Measurements from ENCODE around the gene UACA. TPM values are rescaled to one million over a fixed set of nuclear protein-coding genes. Genes with fewer than 3 reads are reported as not detected.
A peak's percentile ranks its signal among the peaks of the same experiment; 100 is the strongest.

Gene UACA
- total RNA-seq, 1 experiment from 2014 or later, result 38.0 TPM

DNA sequence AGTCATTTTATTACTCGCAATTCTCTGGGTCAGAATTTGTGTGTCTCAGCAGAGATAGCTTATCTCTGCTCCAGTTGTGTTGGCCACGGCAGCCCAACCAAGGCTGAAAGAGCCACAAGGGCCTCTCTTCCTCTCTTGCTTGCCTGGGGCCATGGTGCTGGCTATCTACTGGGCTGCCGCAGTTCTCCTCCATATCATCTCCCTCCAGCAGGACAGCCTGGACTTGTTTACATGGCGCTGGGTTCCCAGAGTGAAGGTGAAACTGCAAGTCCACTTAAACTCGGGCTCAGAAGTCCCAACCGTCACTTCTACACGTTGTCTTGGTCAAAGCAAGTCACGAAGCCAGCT, 134.8 kb downstream of the UACA start:
- Histone ChIP-seq H2BK20ac (ENCODE audit: low read depth, low read length, poor library complexity, severe bottlenecking) (no peak overlapping the region), H2BK15ac (ENCODE audit: low read depth, low read length) (no peak overlapping the region), H4K8ac (replicated peaks; ENCODE audit: insufficient read length, low read depth, low read length) (no peak overlapping the region), H3K23me2 (ENCODE audit: insufficient read length, low read depth, low read length, poor library complexity, severe bottlenecking) (no peaks in the 10 kb centered on the region), H4K20me1 (ENCODE audit: control insufficient read depth, insufficient read depth, insufficient read length) (no peaks in the 10 kb centered on the region), H4K5ac (ENCODE audit: insufficient read length, low read depth, low read length) (no peak overlapping the region), H2AK5ac (ENCODE audit: insufficient read length, low read length) (no peak overlapping the region), H2AFZ (ENCODE audit: low read length) (no peak overlapping the region), H3K79me1 (ENCODE audit: insufficient read depth, low read depth, low read length, poor library complexity, severe bottlenecking) (no peaks in the 10 kb centered on the region), H3K79me2 (ENCODE audit: insufficient read depth, low read length) (no peaks in the 10 kb centered on the region), H3K9me3 (ENCODE audit: control insufficient read depth, low read depth, low read length) (no peaks in the 10 kb centered on the region), H3K4me2 (ENCODE audit: insufficient read depth, insufficient read length, low read length) (no peak overlapping the region), H3K27ac (ENCODE audit: insufficient read length, low read depth, low read length) (no peak overlapping the region), H3K4ac (ENCODE audit: low read depth, low read length) (no peak overlapping the region), H2BK5ac (ENCODE audit: insufficient read length, low read length) (no peak overlapping the region), H3K18ac (ENCODE audit: insufficient read length, low read depth, low read length) (no peak overlapping the region), H3K23ac (ENCODE audit: insufficient read length, low read depth, low read length) (no peak overlapping the region), H3K4me1 (ENCODE audit: insufficient read depth, low read length) (peaks cover 21% of the 10 kb centered on the region; the same call in 1 of the 2 replicates), H3T11ph (ENCODE audit: low read length) (no peak overlapping the region), H4K91ac (ENCODE audit: insufficient read length, low read depth, low read length) (no peak overlapping the region), H3K14ac (ENCODE audit: insufficient read depth, low read length) (no peak overlapping the region; the same call in 1 of the 2 replicates), H2BK12ac (ENCODE audit: insufficient read length, low read depth, low read length) (no peak overlapping the region), H3K56ac (ENCODE audit: insufficient read length, low read depth, low read length) (no peak overlapping the region), H2BK120ac (ENCODE audit: low read depth, low read length, poor library complexity, severe bottlenecking) (no peak overlapping the region), H3K27me3 (ENCODE audit: insufficient read depth, low read length) (no peaks in the 10 kb centered on the region), H3K9ac (ENCODE audit: extremely low read depth, insufficient read length, low read length) (no peak overlapping the region)
- Mint-ChIP-seq H3K4me3 (no peak overlapping the region), H3K36me3 (ENCODE audit: insufficient read depth in 1 of 3, low read depth in 3 of 3) (peaks cover 0 to 5% (median 0%) of the 10 kb centered on the region in 3 experiments; a peak in 4 of 7 replicates), H3K27me3 (ENCODE audit: low read depth) (peaks cover 15% of the 10 kb centered on the region), H3K4me1 (peaks cover 46 to 49% of the 10 kb centered on the region in 2 experiments), H3K27ac (peak overlapping the region in 2 of 3 experiments; percentile 46; a peak in 1 of 7 replicates), H3K9me3 (peaks cover 3 to 5% of the 10 kb centered on the region in 2 experiments; a peak in 2 of 5 replicates)
- TF ChIP-seq, protein P1, sequence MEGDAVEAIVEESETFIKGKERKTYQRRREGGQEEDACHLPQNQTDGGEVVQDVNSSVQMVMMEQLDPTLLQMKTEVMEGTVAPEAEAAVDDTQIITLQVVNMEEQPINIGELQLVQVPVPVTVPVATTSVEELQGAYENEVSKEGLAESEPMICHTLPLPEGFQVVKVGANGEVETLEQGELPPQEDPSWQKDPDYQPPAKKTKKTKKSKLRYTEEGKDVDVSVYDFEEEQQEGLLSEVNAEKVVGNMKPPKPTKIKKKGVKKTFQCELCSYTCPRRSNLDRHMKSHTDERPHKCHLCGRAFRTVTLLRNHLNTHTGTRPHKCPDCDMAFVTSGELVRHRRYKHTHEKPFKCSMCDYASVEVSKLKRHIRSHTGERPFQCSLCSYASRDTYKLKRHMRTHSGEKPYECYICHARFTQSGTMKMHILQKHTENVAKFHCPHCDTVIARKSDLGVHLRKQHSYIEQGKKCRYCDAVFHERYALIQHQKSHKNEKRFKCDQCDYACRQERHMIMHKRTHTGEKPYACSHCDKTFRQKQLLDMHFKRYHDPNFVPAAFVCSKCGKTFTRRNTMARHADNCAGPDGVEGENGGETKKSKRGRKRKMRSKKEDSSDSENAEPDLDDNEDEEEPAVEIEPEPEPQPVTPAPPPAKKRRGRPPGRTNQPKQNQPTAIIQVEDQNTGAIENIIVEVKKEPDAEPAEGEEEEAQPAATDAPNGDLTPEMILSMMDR (conservative IDR thresholded peaks at IDR 0.05), result no peak
- no peak for DNase-seq
- no CpG with 5 or more reads among the region's 8 CpGs for WGBS (ENCODE audit: extremely low coverage, insufficient read length, low lambda C conversion rate)

Measured in H9 (cell line).